ENCODE data around the gene DVL1. TPM values are rescaled to one million over a fixed set of nuclear protein-coding genes. Genes with fewer than 3 reads are reported as not detected.
A peak's percentile ranks its signal among the peaks of the same experiment; 100 is the strongest.

Gene DVL1
- polyA plus RNA-seq, 3 donors: 23.6 to 45.9 (median 42.6) TPM

- no peak for DNase-seq (ENCODE audit: extremely low read depth in 1 of 11, low read depth in 9 of 11, low spot score in 4 of 11)
Measured at GRCh38 chr1:1332774-1333480, 16.3 kb downstream of the DVL1 start.

- no peak for DNase-seq (ENCODE audit: extremely low read depth in 1 of 11, low read depth in 9 of 11, low spot score in 4 of 11)
Measured at GRCh38 chr1:1332031-1332755, 17.0 kb downstream of the DVL1 start.

DNA sequence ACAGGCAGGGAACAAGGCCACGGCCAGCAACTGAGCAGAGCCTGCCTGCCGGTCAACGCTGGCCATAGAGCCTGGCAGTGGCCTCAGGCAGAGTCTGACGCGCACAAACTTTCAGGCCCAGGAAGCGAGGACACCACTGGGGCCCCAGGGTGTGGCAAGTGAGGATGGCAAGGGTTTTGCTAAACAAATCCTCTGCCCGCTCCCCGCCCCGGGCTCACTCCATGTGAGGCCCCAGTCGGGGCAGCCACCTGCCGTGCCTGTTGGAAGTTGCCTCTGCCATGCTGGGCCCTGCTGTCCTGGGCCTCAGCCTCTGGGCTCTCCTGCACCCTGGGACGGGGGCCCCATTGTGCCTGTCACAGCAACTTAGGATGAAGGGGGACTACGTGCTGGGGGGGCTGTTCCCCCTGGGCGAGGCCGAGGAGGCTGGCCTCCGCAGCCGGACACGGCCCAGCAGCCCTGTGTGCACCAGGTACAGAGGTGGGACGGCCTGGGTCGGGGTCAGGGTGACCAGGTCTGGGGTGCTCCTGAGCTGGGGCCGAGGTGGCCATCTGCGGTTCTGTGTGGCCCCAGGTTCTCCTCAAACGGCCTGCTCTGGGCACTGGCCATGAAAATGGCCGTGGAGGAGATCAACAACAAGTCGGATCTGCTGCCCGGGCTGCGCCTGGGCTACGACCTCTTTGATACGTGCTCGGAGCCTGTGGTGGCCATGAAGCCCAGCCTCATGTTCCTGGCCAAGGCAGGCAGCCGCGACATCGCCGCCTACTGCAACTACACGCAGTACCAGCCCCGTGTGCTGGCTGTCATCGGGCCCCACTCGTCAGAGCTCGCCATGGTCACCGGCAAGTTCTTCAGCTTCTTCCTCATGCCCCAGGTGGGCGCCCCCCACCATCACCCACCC, 17.9 kb downstream of the DVL1 start, which contains the start of gene TAS1R3:
Gene TAS1R3 (plus strand): TSS at position 213 of the 898 bp plus-strand sequence. CDS start 66 bp downstream, at position 279.
- DNase-seq (ENCODE audit: extremely low read depth in 1 of 11, low read depth in 9 of 11, low spot score in 4 of 11): no peak

DNA sequence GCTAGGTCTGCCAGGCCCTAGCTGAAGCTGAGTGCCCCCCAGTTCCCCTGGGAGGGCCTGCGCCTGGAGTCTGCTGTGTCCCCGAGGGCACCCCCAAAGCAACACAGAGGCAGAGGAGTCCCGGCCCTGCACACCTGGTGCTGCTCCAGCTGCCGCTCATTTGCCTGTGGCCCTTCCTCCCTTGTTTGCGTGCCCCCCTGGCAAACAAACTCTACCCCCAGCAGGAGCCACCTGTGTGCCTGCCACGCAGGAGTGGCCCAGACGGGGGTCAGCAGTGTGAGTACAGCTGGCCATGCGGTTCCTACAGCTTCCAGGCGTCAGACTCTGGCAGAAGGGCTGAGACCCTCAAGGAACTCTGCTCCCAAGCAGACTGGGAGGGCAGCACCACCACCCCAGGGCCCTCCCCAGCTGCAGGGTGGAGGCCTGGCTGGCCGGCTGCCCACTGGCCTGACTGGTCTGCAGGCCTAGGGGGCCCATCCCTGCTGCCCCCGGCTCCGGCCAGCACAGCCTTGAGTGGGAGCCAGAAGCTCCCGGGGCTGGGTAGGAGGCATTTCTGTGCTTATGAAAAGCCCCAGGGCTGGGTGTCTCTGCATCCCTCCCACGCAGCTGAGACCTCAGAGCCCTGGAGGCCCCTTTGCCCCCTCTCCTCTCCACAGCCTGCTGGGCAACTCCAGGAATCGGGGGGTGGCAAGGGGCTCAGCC, 18.7 kb downstream of the DVL1 start:
- DNase-seq (ENCODE audit: extremely low read depth in 1 of 11, low read depth in 9 of 11, low spot score in 4 of 11): no peak

DNA sequence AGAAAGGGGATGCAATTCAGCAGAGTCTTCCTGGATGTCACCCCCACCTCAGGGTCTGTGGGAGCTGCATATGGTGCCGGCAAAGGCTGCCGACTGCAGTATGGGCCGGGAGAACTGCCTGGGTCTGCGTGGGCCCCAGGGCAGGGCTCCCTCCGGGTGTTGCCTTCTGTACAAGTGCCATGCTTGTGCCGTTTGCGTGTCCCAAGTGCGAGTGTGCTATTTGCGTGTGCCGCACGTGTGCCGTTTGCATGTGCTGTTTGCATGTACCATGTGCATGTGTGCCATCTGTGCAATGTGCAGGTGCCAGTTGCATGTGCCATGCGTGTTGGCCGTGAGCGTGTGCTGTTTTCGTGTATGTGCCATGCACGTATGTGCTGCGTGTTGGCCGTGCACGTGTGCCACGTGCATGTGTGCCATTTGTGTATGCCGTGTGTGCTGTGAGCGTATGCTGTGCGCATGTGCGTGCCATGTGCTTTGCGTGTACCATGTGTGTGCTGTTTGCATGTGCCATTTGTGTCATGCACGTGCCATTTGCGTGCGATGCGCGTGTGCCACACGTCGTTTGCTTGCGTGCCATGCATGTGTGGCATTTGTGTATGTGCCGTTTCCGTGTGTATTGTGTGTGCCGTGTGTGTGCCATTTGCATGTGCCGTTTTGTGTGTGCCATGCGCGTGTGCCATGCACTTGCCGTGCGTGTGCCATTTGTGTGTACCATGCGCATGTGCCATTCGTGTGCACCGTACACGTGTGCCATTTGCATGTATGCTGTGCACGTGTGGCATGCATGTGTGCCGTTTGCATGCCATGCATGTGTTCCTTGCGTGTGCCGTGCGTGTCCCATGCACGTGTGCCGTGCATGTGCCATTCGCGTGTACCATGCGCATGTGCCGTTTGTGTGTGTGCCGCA, 19.7 kb downstream of the DVL1 start:
- DNase-seq (ENCODE audit: extremely low read depth in 1 of 11, low read depth in 9 of 11, low spot score in 4 of 11): no peak

GRCh38 chr1:1328254-1328653, 21.0 kb downstream of the DVL1 start:
- no peak for DNase-seq (ENCODE audit: extremely low read depth in 1 of 11, low read depth in 9 of 11, low spot score in 4 of 11)

GRCh38 chr1:1327291-1327690, 21.9 kb downstream of the DVL1 start:
- DNase-seq (ENCODE audit: extremely low read depth in 1 of 11, low read depth in 9 of 11, low spot score in 4 of 11): no peak

- no peak for DNase-seq (ENCODE audit: extremely low read depth in 1 of 11, low read depth in 9 of 11, low spot score in 4 of 11)
Measured at GRCh38 chr1:1326075-1326605, 23.1 kb downstream of the DVL1 start.

DNA sequence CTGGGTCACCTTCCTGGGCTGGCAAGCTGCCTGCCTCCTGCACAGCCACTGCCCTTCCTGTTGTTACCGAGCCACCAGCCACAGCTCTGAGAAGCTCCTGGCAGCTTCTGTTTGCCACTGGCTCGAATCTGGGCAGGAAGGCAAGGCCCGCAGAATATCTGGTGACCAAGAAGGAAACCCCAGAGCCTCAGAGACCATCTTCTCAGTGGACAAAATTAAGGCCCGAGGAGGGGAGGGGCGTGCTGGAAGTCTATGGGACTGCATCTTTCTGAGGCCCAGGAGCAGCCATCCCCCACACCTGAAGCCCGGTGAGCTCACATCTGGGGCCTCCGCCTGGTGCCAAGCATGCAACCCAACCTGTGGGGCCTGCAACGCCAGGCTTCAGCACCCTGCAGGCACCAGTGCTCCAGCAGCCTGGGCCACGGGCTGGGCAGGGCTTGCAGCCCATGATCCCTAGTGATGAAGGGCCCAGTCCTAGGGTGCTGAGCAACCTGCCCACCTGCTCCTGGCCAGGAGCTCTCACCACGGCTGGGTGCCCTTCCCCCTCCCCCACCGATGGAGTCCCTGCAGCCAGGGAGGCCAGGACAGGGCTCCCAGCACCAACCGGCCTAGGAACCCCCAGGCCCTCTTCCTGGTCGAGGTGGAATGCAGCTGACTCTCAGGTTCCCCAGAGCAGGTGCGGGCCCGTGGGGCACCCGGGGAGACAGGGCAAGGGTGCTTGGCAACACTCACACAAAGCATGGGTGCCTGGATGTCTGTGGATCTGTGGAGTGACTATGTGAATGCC, 23.7 kb downstream of the DVL1 start:
- no peak for DNase-seq (ENCODE audit: extremely low read depth in 1 of 11, low read depth in 9 of 11, low spot score in 4 of 11)

GRCh38 chr1:1324524-1325287, 24.5 kb downstream of the DVL1 start, which contains the start of the genes CPTP and INTS11:
Gene CPTP, plus strand, starts transcription at chr1:1324802. Its CDS starts 2,109 bp downstream, at chr1:1326911.
Gene INTS11, minus strand, starts transcription at chr1:1324660. Its CDS starts 52 bp downstream, at chr1:1324608.
- DNase-seq (ENCODE audit: extremely low read depth in 1 of 11, low read depth in 9 of 11, low spot score in 4 of 11): peak in 10 of 11 donors; percentile 62 to 91 (median 84)

- DNase-seq (ENCODE audit: extremely low read depth in 1 of 11, low read depth in 9 of 11, low spot score in 4 of 11): no peak
Measured at GRCh38 chr1:1324084-1324523, 25.1 kb downstream of the DVL1 start.

GRCh38 chr1:1322952-1323351, 26.3 kb downstream of the DVL1 start:
- no peak for DNase-seq (ENCODE audit: extremely low read depth in 1 of 11, low read depth in 9 of 11, low spot score in 4 of 11)

DNA sequence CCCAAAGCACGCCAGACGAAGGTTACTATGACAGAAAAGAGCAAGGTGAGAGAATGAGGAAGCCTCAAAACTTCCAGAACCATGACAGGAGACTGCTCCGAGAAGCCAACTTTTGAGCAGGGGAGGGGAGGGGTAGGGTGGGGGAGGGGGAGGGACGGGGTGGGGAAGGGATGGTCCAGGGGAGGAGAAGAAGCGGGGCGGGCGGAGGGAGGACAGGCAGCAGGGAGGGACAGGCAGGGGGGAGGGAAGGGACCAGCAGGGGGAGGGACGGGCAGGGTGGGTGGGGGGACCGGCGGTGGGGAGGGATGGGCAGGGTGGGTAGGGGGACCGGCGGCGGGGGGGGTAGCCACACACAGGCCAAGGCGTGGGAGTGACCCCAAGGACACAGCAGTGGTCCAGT, 26.8 kb downstream of the DVL1 start:
- no peak for DNase-seq (ENCODE audit: extremely low read depth in 1 of 11, low read depth in 9 of 11, low spot score in 4 of 11)

DNA sequence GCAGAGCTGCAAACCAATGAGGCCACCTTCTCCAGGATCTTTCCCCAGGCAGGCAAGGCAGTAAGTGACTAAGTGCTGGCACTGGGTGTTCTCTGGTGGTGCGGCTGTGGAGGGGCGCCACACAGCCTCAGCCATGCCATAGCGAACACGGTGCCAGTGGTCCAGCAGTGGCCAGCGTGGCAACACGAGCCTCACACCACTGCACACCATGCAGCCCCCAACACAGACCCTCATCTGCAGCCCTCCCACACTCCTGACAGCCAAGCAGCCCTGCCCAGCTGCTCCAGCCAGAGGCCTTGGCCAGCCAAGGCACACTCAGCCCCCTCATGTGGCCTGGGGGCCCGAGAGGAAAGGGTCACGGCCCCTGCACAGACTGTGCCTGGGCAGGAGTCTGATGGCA, 27.7 kb downstream of the DVL1 start:
- DNase-seq (ENCODE audit: extremely low read depth in 1 of 11, low read depth in 9 of 11, low spot score in 4 of 11): no peak

DNA sequence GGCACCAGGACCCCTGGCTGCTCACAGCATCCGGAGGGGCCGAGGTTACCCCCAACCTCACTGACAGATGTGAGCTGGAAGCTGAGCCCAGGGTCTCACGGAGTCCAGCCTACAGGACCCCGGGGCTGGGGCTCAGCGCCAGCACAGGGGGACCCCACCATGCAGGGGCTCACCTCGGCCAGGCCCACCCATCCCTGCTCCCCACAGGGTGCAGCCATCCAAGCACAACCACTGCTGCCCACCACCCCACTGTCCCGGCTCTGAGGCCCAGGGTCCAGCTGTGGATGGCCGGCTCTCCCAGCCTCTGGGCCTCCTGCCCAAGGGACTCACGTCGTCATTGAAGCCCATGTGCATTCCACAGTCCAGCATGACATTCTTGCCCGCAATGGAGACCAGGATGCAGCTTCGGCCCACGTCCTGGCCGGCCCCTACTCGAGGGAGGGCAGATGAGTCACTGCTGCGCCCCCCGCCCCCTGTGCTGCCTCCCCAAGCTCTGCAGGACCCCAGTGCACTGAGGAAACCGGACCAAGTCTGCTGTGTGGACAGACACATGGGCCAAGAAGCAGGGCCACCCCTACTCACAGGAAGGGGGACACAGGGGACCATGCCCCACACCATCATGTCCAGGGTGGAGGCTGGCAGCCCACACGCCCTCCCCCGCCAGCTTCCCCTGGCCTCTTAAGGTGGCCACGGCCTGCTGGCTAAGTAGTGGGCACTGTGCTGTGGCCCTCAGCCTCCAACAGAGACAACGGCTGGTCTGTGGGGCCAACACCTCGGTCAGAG, 28.4 kb downstream of the DVL1 start:
- DNase-seq (ENCODE audit: extremely low read depth in 1 of 11, low read depth in 9 of 11, low spot score in 4 of 11): no peak

DNA sequence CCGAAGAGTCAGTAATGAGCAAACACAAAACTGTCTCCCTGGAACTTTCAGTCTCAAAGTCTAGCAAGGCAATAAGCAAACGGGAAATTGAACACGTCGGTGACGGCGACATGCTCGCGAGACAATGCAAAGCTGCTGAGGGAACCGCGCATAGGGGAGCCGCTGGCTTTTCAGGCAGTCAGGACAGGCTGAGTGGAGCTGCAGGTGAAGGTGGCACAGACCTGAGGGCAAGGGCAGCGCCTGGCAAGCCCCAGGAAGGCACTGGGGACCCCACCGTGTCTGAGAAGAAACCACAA, 29.6 kb downstream of the DVL1 start:
- DNase-seq (ENCODE audit: extremely low read depth in 1 of 11, low read depth in 9 of 11, low spot score in 4 of 11): no peak
